ENCODE measurements around the gene ACBD4.
A peak's percentile ranks its signal among the peaks of the same experiment; 100 is the strongest.

Gene ACBD4

DNA sequence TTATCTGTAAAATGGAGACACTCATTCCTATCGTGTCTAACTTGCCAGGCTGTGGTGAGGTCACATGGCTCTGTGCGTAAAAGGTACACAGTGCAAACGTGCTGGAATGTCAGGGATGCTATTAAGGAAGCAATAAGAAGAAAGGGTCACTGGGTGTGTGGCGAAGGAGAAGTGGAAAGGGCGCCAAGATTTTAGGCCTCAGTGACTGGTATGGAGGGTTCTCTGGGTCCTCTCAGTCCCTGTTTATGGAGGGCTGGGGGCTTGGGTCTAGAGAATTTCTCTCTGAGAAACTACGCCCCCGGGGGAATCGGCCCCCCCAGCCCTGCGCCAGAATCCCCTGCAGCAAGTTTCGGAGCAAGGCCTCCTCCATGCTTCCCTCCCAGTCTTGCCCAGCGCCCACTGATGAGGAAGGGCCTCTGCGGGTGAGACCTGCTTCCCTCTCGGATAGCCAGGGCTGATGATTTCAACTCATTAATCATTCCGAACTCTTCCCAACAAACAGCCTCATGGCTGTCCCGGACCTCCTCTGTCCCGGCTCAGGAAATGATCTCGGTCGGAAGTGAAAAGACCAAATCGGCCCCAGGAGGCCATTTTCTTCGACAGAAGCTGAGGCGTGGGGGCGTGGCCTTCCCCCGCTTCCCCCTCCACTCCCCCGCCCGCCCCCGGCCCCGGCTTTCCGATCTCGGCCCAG, 11.5 kb downstream of the ACBD4 start:
- peaks cover 11% of the 10 kb centered on the region for H4K20me1 ChIP-seq (ENCODE audit: control insufficient read depth, insufficient read depth, low read depth, low read length)
- H3K4me3 ChIP-seq (ENCODE audit: low read length), result peak overlapping the region; percentile 84
- H3K9me3 ChIP-seq (ENCODE audit: control insufficient read depth, insufficient read depth, low read length), result no peaks in the 10 kb centered on the region
- peaks cover 7% of the 10 kb centered on the region; the same call in 1 of the 2 replicates for H3K36me3 ChIP-seq (ENCODE audit: control insufficient read depth, low read length)
- H3K27me3 ChIP-seq (ENCODE audit: control insufficient read depth, low read length), result peaks cover 36% of the 10 kb centered on the region
- peaks cover 53% of the 10 kb centered on the region for H3K4me1 ChIP-seq (ENCODE audit: control insufficient read depth, low read length)
- TF ChIP-seq, protein P1, sequence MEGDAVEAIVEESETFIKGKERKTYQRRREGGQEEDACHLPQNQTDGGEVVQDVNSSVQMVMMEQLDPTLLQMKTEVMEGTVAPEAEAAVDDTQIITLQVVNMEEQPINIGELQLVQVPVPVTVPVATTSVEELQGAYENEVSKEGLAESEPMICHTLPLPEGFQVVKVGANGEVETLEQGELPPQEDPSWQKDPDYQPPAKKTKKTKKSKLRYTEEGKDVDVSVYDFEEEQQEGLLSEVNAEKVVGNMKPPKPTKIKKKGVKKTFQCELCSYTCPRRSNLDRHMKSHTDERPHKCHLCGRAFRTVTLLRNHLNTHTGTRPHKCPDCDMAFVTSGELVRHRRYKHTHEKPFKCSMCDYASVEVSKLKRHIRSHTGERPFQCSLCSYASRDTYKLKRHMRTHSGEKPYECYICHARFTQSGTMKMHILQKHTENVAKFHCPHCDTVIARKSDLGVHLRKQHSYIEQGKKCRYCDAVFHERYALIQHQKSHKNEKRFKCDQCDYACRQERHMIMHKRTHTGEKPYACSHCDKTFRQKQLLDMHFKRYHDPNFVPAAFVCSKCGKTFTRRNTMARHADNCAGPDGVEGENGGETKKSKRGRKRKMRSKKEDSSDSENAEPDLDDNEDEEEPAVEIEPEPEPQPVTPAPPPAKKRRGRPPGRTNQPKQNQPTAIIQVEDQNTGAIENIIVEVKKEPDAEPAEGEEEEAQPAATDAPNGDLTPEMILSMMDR (IDR thresholded peaks at IDR 0.05; ENCODE audit: low read depth, low read length, poor library complexity, severe bottlenecking), result no peak
- TF ChIP-seq EZH2phosphoT487 (IDR thresholded peaks at IDR 0.05; ENCODE audit: borderline replicate concordance, low read length), result no peak
- peak overlapping the region; percentile 80 for H3K4me2 ChIP-seq (ENCODE audit: low read length)
- peaks cover 18% of the 10 kb centered on the region for H3F3A ChIP-seq (ENCODE audit: control insufficient read depth, insufficient read depth)
- peaks cover 17% of the 10 kb centered on the region for H3K79me2 ChIP-seq (ENCODE audit: control insufficient read depth, low read length)
- H3K9me2 ChIP-seq (replicated peaks; ENCODE audit: control insufficient read depth, low read length), result no peaks in the 10 kb centered on the region
- H3K27ac ChIP-seq (ENCODE audit: low read depth, low read length), result peak overlapping the region; percentile 85

DNA sequence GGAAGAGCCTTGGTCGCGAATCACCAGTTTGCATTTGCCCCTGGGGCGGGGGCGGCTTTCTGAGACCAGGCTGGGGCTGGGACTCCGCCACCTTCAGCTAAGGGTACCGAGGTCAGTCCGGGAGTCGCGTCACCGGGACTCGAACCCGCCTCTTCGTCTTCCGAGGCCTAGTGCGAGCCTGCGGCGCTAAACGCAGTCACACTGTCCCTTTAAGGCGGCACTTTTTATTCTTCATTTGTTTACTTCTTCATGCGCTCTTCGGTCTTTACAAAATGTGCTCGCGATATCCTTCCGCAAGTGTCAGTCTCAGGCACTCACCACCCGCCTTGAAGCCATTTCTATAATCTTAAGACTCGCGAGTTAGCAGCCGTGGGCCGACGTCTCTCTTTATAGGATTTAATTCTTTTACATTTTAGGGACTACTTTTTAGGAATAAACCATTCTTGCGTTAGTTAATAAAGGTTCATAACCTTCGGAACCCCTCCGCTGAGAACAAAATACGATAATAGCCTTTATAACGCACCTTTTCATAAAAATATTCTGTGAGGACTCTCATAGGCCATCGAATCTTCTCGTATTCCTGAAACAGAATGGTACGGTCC, 12.2 kb downstream of the ACBD4 start:
- Histone ChIP-seq H3K27me3 (ENCODE audit: control insufficient read depth, low read length) (peaks cover 36% of the 10 kb centered on the region), H3K27ac (ENCODE audit: low read depth, low read length) (peak overlapping the region; percentile 85), H3K9me3 (ENCODE audit: control insufficient read depth, insufficient read depth, low read length) (no peaks in the 10 kb centered on the region), H3K79me2 (ENCODE audit: control insufficient read depth, low read length) (peaks cover 17% of the 10 kb centered on the region), H3K36me3 (ENCODE audit: control insufficient read depth, low read length) (peaks cover 7% of the 10 kb centered on the region; the same call in 1 of the 2 replicates), H3K4me1 (ENCODE audit: control insufficient read depth, low read length) (peaks cover 53% of the 10 kb centered on the region), H3K9me2 (replicated peaks; ENCODE audit: control insufficient read depth, low read length) (no peaks in the 10 kb centered on the region), H3K4me3 (ENCODE audit: low read length) (peak overlapping the region; percentile 84), H3F3A (ENCODE audit: control insufficient read depth, insufficient read depth) (peaks cover 18% of the 10 kb centered on the region), H4K20me1 (ENCODE audit: control insufficient read depth, insufficient read depth, low read depth, low read length) (peaks cover 11% of the 10 kb centered on the region), H3K4me2 (ENCODE audit: low read length) (peak overlapping the region; percentile 80)
- no peak for TF ChIP-seq EZH2phosphoT487 (IDR thresholded peaks at IDR 0.05; ENCODE audit: borderline replicate concordance, low read length)
- TF ChIP-seq, protein P1 (IDR thresholded peaks at IDR 0.05; ENCODE audit: low read depth, low read length, poor library complexity, severe bottlenecking), result no peak

DNA sequence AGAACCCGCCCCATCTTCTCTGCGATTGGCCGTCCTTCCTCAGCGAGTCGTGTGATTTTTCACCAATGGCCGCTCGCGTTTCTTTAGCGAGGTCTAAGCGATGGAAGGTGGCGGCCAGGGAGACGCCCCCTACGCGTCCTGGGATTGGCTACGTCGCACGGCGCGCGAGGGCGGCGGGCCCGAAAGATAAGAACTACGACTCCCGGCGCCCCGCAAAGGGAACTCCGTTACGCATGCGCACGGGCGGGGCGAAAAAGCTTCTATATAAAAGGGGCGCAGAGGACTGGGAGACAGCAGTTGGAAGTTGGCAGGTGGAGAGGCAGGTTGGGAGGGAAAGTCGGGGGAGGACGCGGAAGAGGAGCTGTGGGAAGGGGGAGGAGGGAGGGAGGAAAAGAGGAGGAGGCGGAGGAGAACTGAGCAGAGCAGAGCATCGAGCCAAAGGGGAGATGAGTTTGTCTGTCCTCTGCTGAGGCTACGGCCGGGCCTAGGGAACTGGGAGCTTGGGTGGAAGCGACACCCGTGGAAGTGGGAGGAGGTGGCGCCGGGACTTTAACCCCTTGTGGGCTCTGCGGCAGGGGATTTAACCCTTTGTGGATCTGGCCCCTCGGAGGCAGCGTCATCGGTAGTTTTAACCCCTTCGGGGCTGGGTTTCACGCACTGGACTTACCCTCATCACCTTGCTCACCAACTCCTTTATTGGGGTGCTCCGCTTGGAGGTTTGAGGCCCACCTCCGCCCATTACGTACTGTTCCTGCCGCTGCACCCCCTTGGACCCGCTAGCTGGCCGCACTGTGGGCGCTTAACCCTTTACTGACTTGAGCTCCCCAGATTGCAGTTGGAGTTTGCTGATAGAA, 12.9 kb downstream of the ACBD4 start, which contains the start of gene HEXIM1:
HEXIM1 (plus strand) TSS at position 293 of the 854 bp plus-strand sequence. CDS start 716 bp downstream, outside the sequence.
- Histone ChIP-seq H3K4me3 (ENCODE audit: low read length) (peak within 1 kb of the TSS; percentile 84), H3K4me2 (ENCODE audit: low read length) (peak within 1 kb of the TSS; percentile 80), H3F3A (ENCODE audit: control insufficient read depth, insufficient read depth) (peaks cover 18% of the 10 kb centered on the region), H3K27ac (ENCODE audit: low read depth, low read length) (peak within 1 kb of the TSS; percentile 85), H3K9me2 (replicated peaks; ENCODE audit: control insufficient read depth, low read length) (no peaks in the 10 kb centered on the region), H3K36me3 (ENCODE audit: control insufficient read depth, low read length) (peaks cover 7% of the 10 kb centered on the region; the same call in 1 of the 2 replicates), H3K79me2 (ENCODE audit: control insufficient read depth, low read length) (peaks cover 17% of the 10 kb centered on the region), H3K9me3 (ENCODE audit: control insufficient read depth, insufficient read depth, low read length) (no peaks in the 10 kb centered on the region), H3K4me1 (ENCODE audit: control insufficient read depth, low read length) (peaks cover 52% of the 10 kb centered on the region), H3K27me3 (ENCODE audit: control insufficient read depth, low read length) (peaks cover 29% of the 10 kb centered on the region), H4K20me1 (ENCODE audit: control insufficient read depth, insufficient read depth, low read depth, low read length) (peaks cover 11% of the 10 kb centered on the region)
- TF ChIP-seq, protein P1 (IDR thresholded peaks at IDR 0.05; ENCODE audit: low read depth, low read length, poor library complexity, severe bottlenecking), result no peak
- TF ChIP-seq EZH2phosphoT487 (IDR thresholded peaks at IDR 0.05; ENCODE audit: borderline replicate concordance, low read length), result no peak

All from DOHH2 (cell line).